Measurements from ENCODE around the gene MCF2L2. TPM values are rescaled to one million over a fixed set of nuclear protein-coding genes. Genes with fewer than 3 reads are reported as not detected.

The MCF2L2 gene, protein sequence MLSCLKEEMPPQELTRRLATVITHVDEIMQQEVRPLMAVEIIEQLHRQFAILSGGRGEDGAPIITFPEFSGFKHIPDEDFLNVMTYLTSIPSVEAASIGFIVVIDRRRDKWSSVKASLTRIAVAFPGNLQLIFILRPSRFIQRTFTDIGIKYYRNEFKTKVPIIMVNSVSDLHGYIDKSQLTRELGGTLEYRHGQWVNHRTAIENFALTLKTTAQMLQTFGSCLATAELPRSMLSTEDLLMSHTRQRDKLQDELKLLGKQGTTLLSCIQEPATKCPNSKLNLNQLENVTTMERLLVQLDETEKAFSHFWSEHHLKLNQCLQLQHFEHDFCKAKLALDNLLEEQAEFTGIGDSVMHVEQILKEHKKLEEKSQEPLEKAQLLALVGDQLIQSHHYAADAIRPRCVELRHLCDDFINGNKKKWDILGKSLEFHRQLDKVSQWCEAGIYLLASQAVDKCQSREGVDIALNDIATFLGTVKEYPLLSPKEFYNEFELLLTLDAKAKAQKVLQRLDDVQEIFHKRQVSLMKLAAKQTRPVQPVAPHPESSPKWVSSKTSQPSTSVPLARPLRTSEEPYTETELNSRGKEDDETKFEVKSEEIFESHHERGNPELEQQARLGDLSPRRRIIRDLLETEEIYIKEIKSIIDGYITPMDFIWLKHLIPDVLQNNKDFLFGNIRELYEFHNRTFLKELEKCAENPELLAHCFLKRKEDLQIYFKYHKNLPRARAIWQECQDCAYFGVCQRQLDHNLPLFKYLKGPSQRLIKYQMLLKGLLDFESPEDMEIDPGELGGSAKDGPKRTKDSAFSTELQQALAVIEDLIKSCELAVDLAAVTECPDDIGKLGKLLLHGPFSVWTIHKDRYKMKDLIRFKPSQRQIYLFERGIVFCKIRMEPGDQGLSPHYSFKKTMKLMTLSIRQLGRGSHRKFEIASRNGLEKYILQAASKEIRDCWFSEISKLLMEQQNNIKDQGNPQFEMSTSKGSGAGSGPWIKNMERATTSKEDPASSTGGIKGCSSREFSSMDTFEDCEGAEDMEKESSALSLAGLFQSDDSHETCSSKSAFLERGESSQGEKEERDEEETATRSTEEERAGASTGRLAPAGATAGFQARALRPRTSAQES
- 7.0 and 21.9 TPM in 2 replicates for polyA plus RNA-seq

DNA sequence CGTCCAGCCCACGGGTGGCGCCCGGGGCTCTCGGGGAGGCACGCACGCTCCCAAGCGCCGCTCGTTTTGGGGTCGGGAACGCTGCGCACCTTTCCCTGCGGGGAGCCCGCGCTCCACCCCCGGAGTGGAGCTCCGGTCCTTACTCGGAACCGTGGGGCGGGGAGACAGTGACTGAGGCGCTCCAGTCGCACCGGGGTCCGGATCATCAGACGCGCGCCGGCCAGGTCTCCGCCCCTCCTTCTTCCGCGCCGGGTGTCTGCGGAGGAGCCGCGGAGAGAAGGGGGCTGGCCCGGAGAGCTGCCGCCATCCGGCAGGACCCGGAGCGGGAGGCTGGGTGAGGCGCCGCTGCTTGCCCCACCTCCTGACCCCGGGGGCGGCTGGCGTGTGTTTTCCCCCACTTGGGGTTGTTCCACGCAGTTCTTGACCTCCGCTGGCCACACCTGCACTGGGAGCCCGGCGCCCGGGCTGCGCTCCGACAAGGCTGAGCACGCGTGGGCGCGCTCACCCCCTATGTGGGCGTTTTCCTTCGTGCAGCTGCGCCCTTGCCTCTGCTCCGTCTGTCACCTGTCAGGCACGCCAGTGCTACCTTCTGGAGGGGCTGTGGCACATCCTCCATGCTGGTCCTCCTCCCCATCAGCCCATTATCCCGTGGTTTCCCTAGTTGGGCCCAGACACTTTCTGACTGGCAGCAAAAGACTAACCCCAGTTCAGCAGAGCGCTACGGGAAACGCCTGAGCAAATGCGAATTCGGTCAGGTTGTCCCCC lies at the start of gene MCF2L2:
TSS of gene MCF2L2 (minus strand) at position 173 of the 765 bp plus-strand sequence. CDS start 642 bp downstream, outside the sequence.

DNA sequence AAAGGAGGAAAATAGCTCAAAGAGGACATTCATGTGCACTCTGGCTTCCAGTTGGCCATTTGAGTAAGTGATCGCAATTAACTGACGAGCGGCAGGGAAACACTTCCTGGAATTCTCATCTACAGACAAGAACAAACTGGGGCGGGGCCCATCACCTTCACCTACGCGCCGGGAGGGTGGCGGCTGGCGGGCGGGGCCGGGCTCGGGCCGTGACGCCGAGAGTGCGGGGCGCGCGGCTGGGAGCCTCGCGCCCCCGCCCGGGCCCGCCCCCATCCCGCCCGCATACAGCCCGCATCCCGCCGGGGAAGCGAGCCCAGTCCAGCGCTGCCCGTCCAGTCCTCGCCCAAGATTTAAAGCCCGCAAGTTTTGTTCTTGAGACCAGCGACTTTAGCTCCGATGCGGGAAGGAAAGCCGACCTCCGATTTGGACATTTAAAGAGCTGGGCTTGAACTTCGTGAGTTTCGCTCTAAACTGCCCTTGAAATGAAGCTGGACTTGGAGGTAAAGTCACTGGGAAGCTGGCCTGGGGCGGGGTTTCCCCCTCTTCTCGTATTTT lies 175.4 kb downstream of the MCF2L2 start, which contains the start of gene B3GNT5:
TSS of gene B3GNT5 (plus strand) at position 281 of the 555 bp plus-strand sequence. CDS start 16,546 bp downstream, outside the sequence.

Other genes starting within 250 kb of the MCF2L2 start
- 63.6 and 65.3 TPM in 2 replicates for gene B3GNT5, start 175.4 kb downstream of the MCF2L2 start, polyA plus RNA-seq
- not detected in 2 replicates for gene KLHL6, start 127.1 kb upstream of the MCF2L2 start, polyA plus RNA-seq
- gene KLHL24, start 207.0 kb upstream of the MCF2L2 start, polyA plus RNA-seq, result 13.1 and 15.4 TPM in 2 replicates

Data from Purkinje cell (primary cell).